HepG2 (cell line): Measurements from ENCODE around the gene CIROP. TPM values are rescaled to one million over a fixed set of nuclear protein-coding genes. Genes with fewer than 3 reads are reported as not detected.

Experiments used
- ARNTL ChIP-seq: sonication (generic); formaldehyde crosslinking; IDR thresholded peaks from 2 replicates; pipeline ENCODE4 v1.4.0; 2020; ENCODE audit warnings: mild to moderate bottlenecking, missing genetic modification reagents
- CEBPG ChIP-seq: IDR thresholded peaks from 2 replicates; pipeline ENCODE4 v1.6.1; 2016
- CHD2 ChIP-seq: IDR thresholded peaks from 2 replicates; pipeline ENCODE4 v1.6.1; 2011; ENCODE audit warnings: low read depth, low read length, improper control_type of control experiment
- HOXA3 ChIP-seq: sonication (generic); formaldehyde crosslinking; IDR thresholded peaks from 2 replicates; pipeline ENCODE4 v1.5.0; 2020; ENCODE audit warnings: missing genetic modification reagents
- IRF2 ChIP-seq: IDR thresholded peaks from 2 replicates; pipeline ENCODE4 v1.6.1; 2018; ENCODE audit warnings: missing genetic modification reagents, missing compliant biosample characterization
- MAF1 ChIP-seq: sonication (generic); formaldehyde crosslinking; IDR thresholded peaks from 2 replicates; pipeline ENCODE4 v1.5.0; 2020; ENCODE audit warnings: missing genetic modification reagents, borderline replicate concordance
- MIER2 ChIP-seq: IDR thresholded peaks from 2 replicates; pipeline ENCODE4 v1.6.1; 2016; ENCODE audit warnings: missing biosample characterization, missing genetic modification reagents
- NCOA1 ChIP-seq: sonication (generic); formaldehyde crosslinking; IDR thresholded peaks from 2 replicates; pipeline ENCODE4 v1.9.0; 2021; ENCODE audit warnings: missing genetic modification reagents
- POLR2A ChIP-seq, 2 experiments: IDR thresholded peaks; 2 replicates each; pipeline ENCODE4 v1.6.1; 2011; ENCODE audit warnings: low read depth in 2 of 2, low read length in 2 of 2, mild to moderate bottlenecking in 1 of 2, moderate library complexity in 1 of 2; ENCODE audit not compliant: insufficient read depth in 1 of 2
- PRPF4 ChIP-seq: fragments of 200-400 bp; formaldehyde crosslinking; IDR thresholded peaks from 2 replicates; pipeline ENCODE4 v1.6.1; 2016; ENCODE audit warnings: low read length, low read depth; ENCODE audit not compliant: poor library complexity, severe bottlenecking
- RBM39 ChIP-seq: fragments of 200-400 bp; formaldehyde crosslinking; IDR thresholded peaks from one replicate; pipeline ENCODE4 v1.6.1; 2018; ENCODE audit warnings: antibody characterized with exemption, mild to moderate bottlenecking, low read depth, low read length; ENCODE audit not compliant: poor library complexity, severe bottlenecking
- SRSF9 ChIP-seq: fragments of 200-400 bp; formaldehyde crosslinking; IDR thresholded peaks from 2 replicates; pipeline ENCODE4 v1.6.1; 2018; ENCODE audit warnings: borderline replicate concordance, mild to moderate bottlenecking, low read depth, low read length; ENCODE audit not compliant: insufficient read depth, poor library complexity, severe bottlenecking
- ZBTB3 ChIP-seq: sonication (generic); formaldehyde crosslinking; IDR thresholded peaks from 2 replicates; pipeline ENCODE4 v1.4.0; 2020; ENCODE audit warnings: low read depth, mild to moderate bottlenecking, moderate library complexity, missing genetic modification reagents, borderline replicate concordance
- ZC3H4 ChIP-seq: sonication (generic); formaldehyde crosslinking; IDR thresholded peaks from 2 replicates; pipeline ENCODE4 v1.4.0; 2020; ENCODE audit warnings: missing genetic modification reagents, borderline replicate concordance
- ZKSCAN5 ChIP-seq: sonication (generic); formaldehyde crosslinking; IDR thresholded peaks from 2 replicates; pipeline ENCODE4 v1.5.1; 2020; ENCODE audit warnings: mild to moderate bottlenecking, missing genetic modification reagents
- ZNF143 ChIP-seq: sonication (generic); formaldehyde crosslinking; IDR thresholded peaks from 2 replicates; pipeline ENCODE4 v1.4.0; 2020; ENCODE audit warnings: missing genetic modification reagents
- ZNF33A ChIP-seq: sonication (generic); formaldehyde crosslinking; IDR thresholded peaks from 2 replicates; pipeline ENCODE4 v1.5.1; 2020; ENCODE audit warnings: missing genetic modification reagents, mild to moderate bottlenecking, moderate library complexity, borderline replicate concordance
- ZNF549 ChIP-seq: sonication (generic); formaldehyde crosslinking; IDR thresholded peaks from 2 replicates; pipeline ENCODE4 v1.5.0; 2020; ENCODE audit warnings: missing genetic modification reagents
- ZNF577 ChIP-seq: sonication (generic); formaldehyde crosslinking; IDR thresholded peaks from 2 replicates; pipeline ENCODE4 v1.4.0; 2020; ENCODE audit warnings: mild to moderate bottlenecking, low read depth, missing genetic modification reagents, borderline replicate concordance
- ZNF883 ChIP-seq: sonication (generic); formaldehyde crosslinking; IDR thresholded peaks from 2 replicates; pipeline ENCODE4 v1.5.1; 2020; ENCODE audit warnings: mild to moderate bottlenecking, missing genetic modification reagents; ENCODE audit errors: not compliant biosample characterization
- polyA plus RNA-seq, 8 experiments: library from polyadenylated mRNA; depleted of rRNA in 3 of 8; stranded (reverse) in 7 of 8; unstranded in 1 of 8; fragments of >200 nt; fragmentation: Illumina TruSeq in 4 of 8; extraction: Trizol in 4 of 8; gene quantifications; 2 replicates each; pipeline versions ENCODE4 v1.2.1 to v1.2.3, GENCODE V29; 2011 to 2016; ENCODE audit warnings: low read depth in 4 of 8, missing spikeins in 1 of 8, mixed read lengths in 1 of 8; ENCODE audit not compliant: insufficient read depth in 1 of 8
- total RNA-seq, 5 experiments: library from RNA; depleted of rRNA; stranded (reverse); fragments of >200 nt; fragmentation: Illumina TruSeq; extraction: Trizol; gene quantifications; 2 replicates each; pipeline ENCODE4 v1.2.3, GENCODE V29; 2016; ENCODE audit warnings: low read depth in 1 of 5
- TF ChIP-seq, protein P1 (sequence below): IDR thresholded peaks from 2 replicates; pipeline ENCODE4 v1.6.1; 2016; ENCODE audit warnings: mild to moderate bottlenecking, missing biosample characterization, missing genetic modification reagents
- TF ChIP-seq, protein P2 (sequence below): sonication (generic); formaldehyde crosslinking; IDR thresholded peaks from 2 replicates; pipeline ENCODE4 v1.5.0; 2020; ENCODE audit warnings: missing genetic modification reagents
- TF ChIP-seq, protein P3 (sequence below): sonication (generic); formaldehyde crosslinking; IDR thresholded peaks from 2 replicates; pipeline ENCODE4 v1.4.0; 2020; ENCODE audit warnings: low read depth, mild to moderate bottlenecking, missing genetic modification reagents
- TF ChIP-seq, protein P4 (sequence below): sonication (generic); formaldehyde crosslinking; IDR thresholded peaks from 2 replicates; pipeline ENCODE4 v1.5.1; 2020; ENCODE audit warnings: mild to moderate bottlenecking, missing genetic modification reagents, borderline replicate concordance
- TF ChIP-seq, protein P5 (sequence below): sonication (generic); formaldehyde crosslinking; IDR thresholded peaks from 2 replicates; pipeline ENCODE4 v1.4.0; 2020; ENCODE audit warnings: missing genetic modification reagents
- TF ChIP-seq, protein P6 (sequence below): sonication (generic); formaldehyde crosslinking; IDR thresholded peaks from 2 replicates; pipeline ENCODE4 v1.8.1; 2023; ENCODE audit warnings: mild to moderate bottlenecking, missing genetic modification reagents

CIROP gene
- total and polyA plus RNA-seq, 2 of the 13 experiments (the other 11 are each of a cell fraction or from before 2014, with no cell fraction given), result 0.07 TPM; not detected in 1

DNA sequence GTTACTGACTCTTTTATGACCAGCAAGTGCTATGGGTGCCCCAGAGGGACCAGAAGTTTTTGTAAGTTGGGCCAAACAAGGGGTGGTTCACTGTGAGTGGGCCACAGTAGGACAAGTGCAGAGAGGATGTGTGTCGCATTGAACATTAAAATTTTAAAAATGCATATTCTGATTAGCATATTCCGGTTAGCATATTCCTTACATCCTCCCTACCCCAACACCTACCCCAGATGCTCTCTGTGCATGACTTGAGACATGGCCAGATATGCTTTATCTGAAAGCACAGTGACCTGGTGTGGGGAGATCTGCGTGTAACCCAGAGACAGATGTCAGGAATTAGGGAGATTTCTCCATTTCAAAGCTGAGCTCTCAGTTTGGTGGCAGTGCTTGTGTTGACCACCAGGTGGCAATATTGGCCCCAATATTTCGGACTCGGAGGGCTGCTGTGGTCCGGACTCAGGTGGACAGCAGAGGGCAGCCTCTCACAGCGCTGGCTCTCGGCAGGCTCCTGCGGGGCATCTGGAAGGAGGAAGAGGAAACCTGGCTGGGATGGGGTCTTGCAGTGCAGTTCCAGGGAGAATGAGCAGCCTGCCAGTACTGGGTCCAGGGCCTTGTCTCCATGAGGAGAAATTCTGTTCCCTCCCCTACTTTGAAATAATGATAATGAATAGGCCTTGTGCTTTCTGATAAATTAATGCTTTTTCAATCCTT is 15.9 kb upstream of the CIROP start (continued):
- TF ChIP-seq ZNF33A (no peak), ZNF143 (CRISPR knock-in tag) (no peak), IRF2 (CRISPR knock-in tag) (peak; percentile 95), ZNF549 (no peak), CEBPG (CRISPR knock-in tag) (peak; percentile 69), ARNTL (CRISPR knock-in tag) (no peak), RBM39 (peak; percentile 88), CHD2 (no peak), SRSF9 (no peak), PRPF4 (no peak), MAF1 (CRISPR knock-in tag) (0 out of 2 replicates have a peak, but pooled peaks have one; percentile 59), ZBTB3 (CRISPR knock-in tag) (no peak), ZC3H4 (no peak; the same call in 1 of the 2 replicates), NCOA1 (no peak), POLR2A (IDR thresholded peaks at IDR 0.05; ENCODE audit: insufficient read depth in 1 of 2, low read depth in 2 of 2, low read length in 2 of 2) (no peak), ZNF577 (CRISPR knock-in tag) (no peak), MIER2 (CRISPR knock-in tag) (peak; percentile 88), ZKSCAN5 (CRISPR knock-in tag) (0 out of 2 replicates have a peak, but pooled peaks have one; percentile 28), ZNF883 (peak; percentile 63), HOXA3 (CRISPR knock-in tag) (peak; percentile 78; the same call in 1 of the 2 replicates)
- TF ChIP-seq, protein P1, sequence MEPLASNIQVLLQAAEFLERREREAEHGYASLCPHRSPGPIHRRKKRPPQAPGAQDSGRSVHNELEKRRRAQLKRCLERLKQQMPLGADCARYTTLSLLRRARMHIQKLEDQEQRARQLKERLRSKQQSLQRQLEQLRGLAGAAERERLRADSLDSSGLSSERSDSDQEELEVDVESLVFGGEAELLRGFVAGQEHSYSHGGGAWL, result peak; percentile 86; the same call in 1 of the 2 replicates
- TF ChIP-seq, protein P2, sequence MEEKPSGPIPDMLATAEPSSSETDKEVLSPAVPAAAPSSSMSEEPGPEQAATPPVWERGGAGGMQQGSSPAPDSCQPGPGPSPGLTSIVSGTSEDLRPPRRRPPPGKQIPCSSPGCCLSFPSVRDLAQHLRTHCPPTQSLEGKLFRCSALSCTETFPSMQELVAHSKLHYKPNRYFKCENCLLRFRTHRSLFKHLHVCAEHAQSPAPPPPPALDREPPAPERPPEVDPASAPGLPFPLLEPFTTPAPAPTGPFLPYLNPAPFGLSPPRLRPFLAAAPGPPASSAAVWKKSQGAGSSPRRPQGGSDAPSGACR (CRISPR knock-in tag), result no peak
- TF ChIP-seq, protein P3, sequence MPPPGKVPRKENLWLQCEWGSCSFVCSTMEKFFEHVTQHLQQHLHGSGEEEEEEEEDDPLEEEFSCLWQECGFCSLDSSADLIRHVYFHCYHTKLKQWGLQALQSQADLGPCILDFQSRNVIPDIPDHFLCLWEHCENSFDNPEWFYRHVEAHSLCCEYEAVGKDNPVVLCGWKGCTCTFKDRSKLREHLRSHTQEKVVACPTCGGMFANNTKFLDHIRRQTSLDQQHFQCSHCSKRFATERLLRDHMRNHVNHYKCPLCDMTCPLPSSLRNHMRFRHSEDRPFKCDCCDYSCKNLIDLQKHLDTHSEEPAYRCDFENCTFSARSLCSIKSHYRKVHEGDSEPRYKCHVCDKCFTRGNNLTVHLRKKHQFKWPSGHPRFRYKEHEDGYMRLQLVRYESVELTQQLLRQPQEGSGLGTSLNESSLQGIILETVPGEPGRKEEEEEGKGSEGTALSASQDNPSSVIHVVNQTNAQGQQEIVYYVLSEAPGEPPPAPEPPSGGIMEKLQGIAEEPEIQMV (CRISPR knock-in tag), result peak; percentile 93
- TF ChIP-seq, protein P4, sequence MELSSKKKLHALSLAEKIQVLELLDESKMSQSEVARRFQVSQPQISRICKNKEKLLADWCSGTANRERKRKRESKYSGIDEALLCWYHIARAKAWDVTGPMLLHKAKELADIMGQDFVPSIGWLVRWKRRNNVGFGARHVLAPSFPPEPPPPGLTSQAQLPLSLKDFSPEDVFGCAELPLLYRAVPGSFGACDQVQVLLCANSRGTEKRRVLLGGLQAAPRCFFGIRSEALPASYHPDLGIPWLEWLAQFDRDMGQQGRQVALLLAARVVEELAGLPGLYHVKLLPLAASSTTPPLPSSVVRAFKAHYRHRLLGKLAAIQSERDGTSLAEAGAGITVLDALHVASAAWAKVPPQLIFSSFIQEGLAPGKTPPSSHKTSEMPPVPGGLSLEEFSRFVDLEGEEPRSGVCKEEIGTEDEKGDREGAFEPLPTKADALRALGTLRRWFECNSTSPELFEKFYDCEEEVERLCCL (CRISPR knock-in tag), result no peak
- TF ChIP-seq, protein P5, sequence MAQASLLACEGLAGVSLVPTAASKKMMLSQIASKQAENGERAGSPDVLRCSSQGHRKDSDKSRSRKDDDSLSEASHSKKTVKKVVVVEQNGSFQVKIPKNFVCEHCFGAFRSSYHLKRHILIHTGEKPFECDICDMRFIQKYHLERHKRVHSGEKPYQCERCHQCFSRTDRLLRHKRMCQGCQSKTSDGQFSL (CRISPR knock-in tag), result peak; percentile 46; the same call in 1 of the 2 replicates
- TF ChIP-seq, protein P6, sequence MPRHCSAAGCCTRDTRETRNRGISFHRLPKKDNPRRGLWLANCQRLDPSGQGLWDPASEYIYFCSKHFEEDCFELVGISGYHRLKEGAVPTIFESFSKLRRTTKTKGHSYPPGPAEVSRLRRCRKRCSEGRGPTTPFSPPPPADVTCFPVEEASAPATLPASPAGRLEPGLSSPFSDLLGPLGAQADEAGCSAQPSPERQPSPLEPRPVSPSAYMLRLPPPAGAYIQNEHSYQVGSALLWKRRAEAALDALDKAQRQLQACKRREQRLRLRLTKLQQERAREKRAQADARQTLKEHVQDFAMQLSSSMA (CRISPR knock-in tag), result no peak
